ENCODE data around the gene USP40.

- TF ChIP-seq REST (IDR thresholded peaks at IDR 0.05; ENCODE audit: insufficient read depth in 1 of 2, low read depth in 2 of 2, low read length in 2 of 2) (no peak), POLR2AphosphoS5 (IDR thresholded peaks at IDR 0.05; ENCODE audit: low read depth, low read length) (no peak), SIN3A (IDR thresholded peaks at IDR 0.05; ENCODE audit: borderline replicate concordance, insufficient read depth, low read length) (no peak)
Measured at GRCh38 chr2:233486778-233487552, 79.6 kb downstream of the USP40 start.

Data from PFSK-1 (cell line).